SK-N-SH treated with all-trans-retinoic acid at 6 μM for 48 hours (cell line): ENCODE measurements around the gene MRAS.

Experiments
- ATAC-seq: fragments of 200-7000 bp; cut with Tn5 transposase; 3 replicates; pipeline ENCODE4 v1.9.1; 2020; ENCODE audit warnings: mild to moderate bottlenecking, moderate library complexity
- ARNTL ChIP-seq: fragments of 450-650 bp; formaldehyde crosslinking; IDR thresholded peaks from 2 replicates; pipeline ENCODE4 v1.5.0; 2020; ENCODE audit warnings: low read depth, mild to moderate bottlenecking, moderate library complexity, borderline replicate concordance
- BACH2 ChIP-seq: fragments of 250-450 bp; sonication (Bioruptor Pico); IDR thresholded peaks from 2 replicates; pipeline ENCODE4 v1.9.0; 2021; ENCODE audit warnings: mild to moderate bottlenecking, borderline replicate concordance
- CREB5 ChIP-seq: fragments of 250-450 bp; sonication (Bioruptor Pico); IDR thresholded peaks from 2 replicates; pipeline ENCODE4 v1.5.1; 2020; ENCODE audit warnings: low read depth, mild to moderate bottlenecking, moderate library complexity
- CSDC2 ChIP-seq: fragments of 250-450 bp; sonication (Bioruptor Pico); IDR thresholded peaks from 2 replicates; pipeline ENCODE4 v1.5.0; 2020; ENCODE audit warnings: mild to moderate bottlenecking, moderate library complexity
- CSRNP3 ChIP-seq: fragments of 250-450 bp; sonication (Bioruptor Pico); IDR thresholded peaks from 2 replicates; pipeline ENCODE4 v1.5.1; 2021; ENCODE audit warnings: mild to moderate bottlenecking, moderate library complexity
- ESRRG ChIP-seq: fragments of 250-450 bp; sonication (Bioruptor Pico); IDR thresholded peaks from 2 replicates; pipeline ENCODE4 v1.6.1; 2021; ENCODE audit warnings: mild to moderate bottlenecking
- GLIS3 ChIP-seq: fragments of 250-450 bp; sonication (Bioruptor Pico); IDR thresholded peaks from 2 replicates; pipeline ENCODE4 v1.5.0; 2020; ENCODE audit warnings: mild to moderate bottlenecking, moderate library complexity
- ISL1 ChIP-seq: fragments of 250-450 bp; sonication (Bioruptor Pico); IDR thresholded peaks from 2 replicates; pipeline ENCODE4 v2.1.2; 2022; ENCODE audit warnings: mild to moderate bottlenecking, moderate library complexity
- PATZ1 ChIP-seq: fragments of 250-450 bp; sonication (Bioruptor Pico); IDR thresholded peaks from 2 replicates; pipeline ENCODE4 v1.8.0; 2020; ENCODE audit warnings: mild to moderate bottlenecking, moderate library complexity, borderline replicate concordance
- POU6F1 ChIP-seq: fragments of 250-450 bp; sonication (Bioruptor Pico); IDR thresholded peaks from 2 replicates; pipeline ENCODE4 v1.8.0; 2021; ENCODE audit warnings: low read depth, mild to moderate bottlenecking, moderate library complexity, borderline replicate concordance
- PPARA ChIP-seq: fragments of 250-450 bp; sonication (Bioruptor Pico); IDR thresholded peaks from 2 replicates; pipeline ENCODE4 v1.5.0; 2020; ENCODE audit warnings: mild to moderate bottlenecking, borderline replicate concordance
- RARB ChIP-seq: fragments of 250-450 bp; sonication (Bioruptor Pico); IDR thresholded peaks from 2 replicates; pipeline ENCODE4 v1.8.0; 2021; ENCODE audit warnings: mild to moderate bottlenecking, moderate library complexity
- SNAI2 ChIP-seq: fragments of 250-450 bp; sonication (Bioruptor Pico); IDR thresholded peaks from 2 replicates; pipeline ENCODE4 v1.5.0; 2020; ENCODE audit warnings: mild to moderate bottlenecking, moderate library complexity
- TCF4 ChIP-seq: fragments of 250-450 bp; sonication (Bioruptor Pico); IDR thresholded peaks from 2 replicates; pipeline ENCODE4 v1.8.0; 2021; ENCODE audit warnings: mild to moderate bottlenecking, moderate library complexity, borderline replicate concordance
- TOX ChIP-seq: fragments of 250-450 bp; sonication (Bioruptor Pico); IDR thresholded peaks from 2 replicates; pipeline ENCODE4 v1.8.0; 2021; ENCODE audit warnings: mild to moderate bottlenecking, moderate library complexity, borderline replicate concordance
- TSHZ2 ChIP-seq: fragments of 250-450 bp; sonication (Bioruptor Pico); IDR thresholded peaks from 2 replicates; pipeline ENCODE4 v1.5.0; 2020; ENCODE audit warnings: mild to moderate bottlenecking, moderate library complexity
- ZC3H10 ChIP-seq: fragments of 250-450 bp; sonication (Bioruptor Pico); IDR thresholded peaks from 2 replicates; pipeline ENCODE4 v1.5.1; 2021; ENCODE audit warnings: mild to moderate bottlenecking, moderate library complexity
- ZFP3 ChIP-seq: fragments of 250-450 bp; sonication (Bioruptor Pico); IDR thresholded peaks from 2 replicates; pipeline ENCODE4 v1.5.0; 2020; ENCODE audit warnings: mild to moderate bottlenecking, moderate library complexity
- ZFP30 ChIP-seq: fragments of 450-650 bp; formaldehyde crosslinking; IDR thresholded peaks from 2 replicates; pipeline ENCODE4 v1.5.0; 2022; ENCODE audit warnings: mild to moderate bottlenecking, moderate library complexity
- ZNF565 ChIP-seq: fragments of 450-650 bp; formaldehyde crosslinking; conservative IDR thresholded peaks from 2 replicates; pipeline ENCODE4 v1.5.0; 2020; ENCODE audit warnings: low read depth, mild to moderate bottlenecking, moderate library complexity
- ZNF70 ChIP-seq: fragments of 450-650 bp; formaldehyde crosslinking; IDR thresholded peaks from 2 replicates; pipeline ENCODE4 v1.5.0; 2020; ENCODE audit warnings: mild to moderate bottlenecking, moderate library complexity
- ZNF8 ChIP-seq: fragments of 450-650 bp; formaldehyde crosslinking; IDR thresholded peaks from 2 replicates; pipeline ENCODE4 v1.5.0; 2020; ENCODE audit warnings: mild to moderate bottlenecking, moderate library complexity

The MRAS gene

GRCh38 chr3:138417559-138417982, 69.2 kb downstream of the MRAS start:
- TF ChIP-seq ZFP30, result no peak
- no peak for TF ChIP-seq GLIS3 (CRISPR knock-in tag)
- no peak for TF ChIP-seq ARNTL (CRISPR knock-in tag)
- no peak for TF ChIP-seq ZNF70 (CRISPR knock-in tag)
- no peak for TF ChIP-seq SNAI2 (CRISPR knock-in tag)
- TF ChIP-seq TSHZ2 (CRISPR knock-in tag), result no peak
- no peak for TF ChIP-seq CSDC2
- no peak for TF ChIP-seq ZFP3 (CRISPR knock-in tag)
- TF ChIP-seq POU6F1 (CRISPR knock-in tag), result no peak
- TF ChIP-seq PATZ1 (CRISPR knock-in tag), result no peak
- TF ChIP-seq ISL1 (CRISPR knock-in tag), result no peak
- no peak for TF ChIP-seq ZC3H10 (CRISPR knock-in tag)
- TF ChIP-seq PPARA, result no peak
- no peak for TF ChIP-seq RARB (CRISPR knock-in tag)
- TF ChIP-seq TOX (CRISPR knock-in tag), result no peak
- no peak for TF ChIP-seq ESRRG (CRISPR knock-in tag)
- TF ChIP-seq CSRNP3 (CRISPR knock-in tag), result no peak
- peak; percentile 99 for ATAC-seq

GRCh38 chr3:138418601-138419206, 70.3 kb downstream of the MRAS start:
- no peak for ATAC-seq
- TF ChIP-seq CSRNP3 (CRISPR knock-in tag) (no peak), BACH2 (CRISPR knock-in tag) (no peak), CSDC2 (no peak), ZNF565 (no peak), TCF4 (CRISPR knock-in tag) (no peak), ZFP30 (no peak), ARNTL (CRISPR knock-in tag) (no peak), ZNF70 (CRISPR knock-in tag) (no peak), ISL1 (CRISPR knock-in tag) (no peak), GLIS3 (CRISPR knock-in tag) (no peak), PATZ1 (CRISPR knock-in tag) (no peak), CREB5 (CRISPR knock-in tag) (no peak), SNAI2 (CRISPR knock-in tag) (no peak), ZNF8 (no peak)
